GM10847 (cell line): ENCODE data around the gene KLHL11.
A peak's percentile ranks its signal among the peaks of the same experiment; 100 is the strongest.

Experiments
- POLR2A ChIP-seq: IDR thresholded peaks from 2 replicates; pipeline ENCODE4 v1.6.1; 2011; ENCODE audit not compliant: insufficient read length; ENCODE audit errors: extremely low read depth

KLHL11 gene

GRCh38 chr17:41863074-41863848 lies 2.0 kb downstream of the KLHL11 start:
- no peak for TF ChIP-seq POLR2A

GRCh38 chr17:41860254-41860931 lies 4.8 kb downstream of the KLHL11 start:
- TF ChIP-seq POLR2A, result no peak

- TF ChIP-seq POLR2A, result no peak
Observed at GRCh38 chr17:41849251-41849990, 15.8 kb downstream of the KLHL11 start.

GRCh38 chr17:41848788-41849187 lies 16.4 kb downstream of the KLHL11 start:
- no peak for TF ChIP-seq POLR2A

GRCh38 chr17:41844971-41845370 lies 20.3 kb downstream of the KLHL11 start:
- TF ChIP-seq POLR2A, result no peak

- no peak for TF ChIP-seq POLR2A
Observed at GRCh38 chr17:41837761-41838538, 27.3 kb downstream of the KLHL11 start, which contains the start of gene KLHL10. KLHL10 (plus strand) TSS chr17:41837825; CDS start chr17:41837933, 108 bp downstream.

GRCh38 chr17:41836550-41837196 lies 28.6 kb downstream of the KLHL11 start:
- TF ChIP-seq POLR2A, result no peak

GRCh38 chr17:41835800-41836549 lies 29.2 kb downstream of the KLHL11 start, which contains the start of gene NT5C3B:
NT5C3B (minus strand) TSS chr17:41836232; CDS start chr17:41836193, 39 bp downstream.
- TF ChIP-seq POLR2A, result peak; percentile 43

GRCh38 chr17:41835214-41835799 lies 29.9 kb downstream of the KLHL11 start:
- no peak for TF ChIP-seq POLR2A

- no peak for TF ChIP-seq POLR2A
Observed at GRCh38 chr17:41825175-41825845, 39.9 kb downstream of the KLHL11 start.

- no peak for TF ChIP-seq POLR2A
Observed at GRCh38 chr17:41824086-41824485, 41.1 kb downstream of the KLHL11 start.

- TF ChIP-seq POLR2A, result no peak
Observed at GRCh38 chr17:41823580-41823979, 41.6 kb downstream of the KLHL11 start.

- no peak for TF ChIP-seq POLR2A
Observed at GRCh38 chr17:41823141-41823524, 42.1 kb downstream of the KLHL11 start.
